Forelimb muscle (tissue), 1 donor: ENCODE results near the gene PRKRIP1. TPM values are rescaled to one million over a fixed set of nuclear protein-coding genes. Genes with fewer than 3 reads are reported as not detected.
"Not testable (repeated sequence)": the region's sequence is repeated elsewhere in the genome, so short reads cannot be mapped to it uniquely, and the experiment has no call there.

ENCODE experiments used
- DNase-seq: peaks from one replicate; pipeline ENCODE4 v3.0.0-alpha.2; 2013; ENCODE audit warnings: low read depth
- polyA plus RNA-seq: library from polyadenylated mRNA; unstranded; fragments of 120-200 nt; gene quantifications from one replicate; pipeline ENCODE4 v1.2.1, GENCODE V29; 2013; ENCODE audit not compliant: insufficient read length

The PRKRIP1 gene
- polyA plus RNA-seq, 1 donor: 27.4 TPM

GRCh38 chr7:102431617-102432298, 35.6 kb downstream of the PRKRIP1 start:
- DNase-seq: no peak

DNA sequence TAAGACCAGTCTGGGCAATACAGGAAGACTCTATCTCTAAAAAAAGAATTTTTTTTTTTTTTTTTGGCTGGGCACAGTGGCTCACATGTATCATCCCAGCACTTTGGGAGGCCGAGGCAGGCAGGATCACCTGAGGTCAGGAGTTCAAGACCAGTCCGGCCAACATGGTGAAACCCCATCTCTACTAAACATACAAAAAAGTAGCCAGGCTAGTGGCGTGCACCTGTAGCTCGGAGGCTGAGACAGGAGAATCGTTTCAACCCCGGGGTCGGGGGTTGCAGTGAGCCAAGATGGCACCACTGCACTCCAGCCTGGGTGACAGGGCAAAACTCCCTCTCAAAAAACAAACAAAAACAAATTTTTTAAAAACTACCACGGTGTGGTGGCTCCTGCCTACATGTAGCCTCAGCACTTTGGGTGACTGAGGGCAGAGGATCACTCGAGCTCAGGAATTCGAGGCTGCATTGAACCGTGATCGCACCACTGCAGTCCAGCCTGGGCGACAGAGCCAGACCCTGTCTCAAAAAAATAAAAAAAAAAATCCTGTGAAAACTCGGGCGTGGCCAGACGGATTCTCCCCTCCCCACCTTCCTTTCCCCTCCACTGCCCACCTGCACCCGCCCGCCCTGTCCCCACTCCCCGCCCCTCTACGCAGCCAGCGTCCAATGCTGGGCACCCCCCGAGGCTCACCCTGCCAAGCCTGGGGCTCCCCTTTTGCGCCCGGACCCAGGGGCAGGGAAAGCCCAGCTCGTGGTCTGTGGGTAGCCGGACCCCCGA, 36.5 kb downstream of the PRKRIP1 start:
- DNase-seq: no peak

DNA sequence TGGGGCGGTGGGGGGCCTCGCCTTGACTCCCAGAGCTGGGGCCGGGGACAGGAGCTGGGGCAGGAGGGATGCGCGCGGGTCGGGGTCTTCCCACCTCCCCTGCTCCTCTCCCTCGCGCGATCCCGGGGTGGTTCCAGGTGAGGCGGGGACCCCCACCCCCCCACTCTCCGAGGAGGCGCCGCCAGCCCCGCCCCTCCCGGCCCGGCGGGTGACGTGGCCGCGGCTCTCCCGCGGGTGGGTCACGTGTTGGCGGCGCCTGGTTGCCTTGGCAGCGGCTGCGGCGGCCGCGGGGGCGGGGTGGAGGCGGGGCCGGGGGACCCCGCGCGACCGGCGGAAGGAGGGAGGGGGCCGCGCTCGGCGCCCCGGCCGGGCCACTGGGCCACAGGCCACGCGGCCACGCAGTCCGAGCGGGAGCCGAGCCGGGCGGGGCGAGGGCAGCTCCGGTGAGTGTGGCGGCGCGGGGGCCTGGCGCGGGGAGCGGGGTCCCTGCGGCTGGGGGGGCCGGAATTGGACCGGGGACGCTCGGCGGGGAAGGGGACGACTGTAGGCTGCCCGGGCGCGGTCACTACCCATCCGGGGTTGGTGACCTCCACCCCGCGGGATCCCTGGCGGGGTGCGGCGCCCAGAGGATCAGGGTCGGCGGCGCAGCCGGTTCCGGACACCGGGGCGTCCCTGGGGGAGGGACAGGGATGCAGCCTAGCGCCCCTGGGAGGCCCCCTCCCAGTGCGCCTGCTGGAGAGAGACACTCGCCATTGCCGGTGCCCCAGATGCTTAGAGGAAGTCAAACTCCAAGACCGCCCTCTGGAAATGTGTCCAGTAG, 37.3 kb downstream of the PRKRIP1 start, which contains the start of gene ORAI2:
Gene ORAI2, plus strand, starts transcription at position 357 of the 820 bp plus-strand sequence. CDS start 5,382 bp downstream, outside the sequence.
- DNase-seq: no peak

- DNase-seq: no peak
Measured at GRCh38 chr7:102434039-102434486, 37.9 kb downstream of the PRKRIP1 start.

- DNase-seq: no peak
Measured at GRCh38 chr7:102436118-102436517, 40.0 kb downstream of the PRKRIP1 start.

DNA sequence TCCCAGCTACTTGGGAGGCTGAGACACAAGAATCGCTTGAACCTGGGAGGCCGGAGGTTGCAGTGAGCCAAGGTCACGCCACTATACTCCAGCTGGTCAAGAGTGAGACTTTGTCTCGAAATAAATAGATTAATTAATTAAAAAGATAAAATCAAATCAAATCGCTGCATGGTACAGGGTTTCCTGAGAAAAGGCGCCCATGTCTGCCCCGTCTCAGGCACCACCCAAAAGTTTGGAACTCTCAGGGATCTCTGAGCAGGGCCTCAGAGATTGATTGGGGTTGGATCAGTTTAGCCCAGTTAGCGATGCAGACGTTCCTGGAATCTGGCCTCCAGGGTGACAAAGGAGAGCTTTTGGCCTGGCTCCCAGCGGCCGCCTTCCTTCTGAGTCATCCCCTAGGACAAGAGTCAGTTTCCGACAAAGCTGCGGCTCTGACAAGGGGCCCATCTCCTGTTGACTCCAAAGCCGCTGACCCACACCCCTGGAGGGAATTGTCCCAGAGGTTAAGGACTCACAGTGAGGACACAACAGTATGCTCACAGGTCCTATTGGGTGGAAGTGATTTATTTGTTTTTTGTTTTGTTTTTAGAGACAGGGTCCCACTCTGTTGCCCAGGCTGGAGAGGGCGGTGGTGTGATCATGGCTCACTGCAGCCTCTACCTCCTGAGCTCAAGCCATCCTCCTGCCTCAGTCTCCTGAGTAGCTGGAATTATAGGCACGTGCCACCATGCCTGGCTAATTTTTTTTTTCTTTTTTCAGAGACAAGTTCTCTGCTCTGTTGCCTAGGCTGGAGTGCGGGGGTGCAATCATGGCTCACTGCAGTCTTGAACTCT, 44.0 kb downstream of the PRKRIP1 start:
- no peak for DNase-seq

DNA sequence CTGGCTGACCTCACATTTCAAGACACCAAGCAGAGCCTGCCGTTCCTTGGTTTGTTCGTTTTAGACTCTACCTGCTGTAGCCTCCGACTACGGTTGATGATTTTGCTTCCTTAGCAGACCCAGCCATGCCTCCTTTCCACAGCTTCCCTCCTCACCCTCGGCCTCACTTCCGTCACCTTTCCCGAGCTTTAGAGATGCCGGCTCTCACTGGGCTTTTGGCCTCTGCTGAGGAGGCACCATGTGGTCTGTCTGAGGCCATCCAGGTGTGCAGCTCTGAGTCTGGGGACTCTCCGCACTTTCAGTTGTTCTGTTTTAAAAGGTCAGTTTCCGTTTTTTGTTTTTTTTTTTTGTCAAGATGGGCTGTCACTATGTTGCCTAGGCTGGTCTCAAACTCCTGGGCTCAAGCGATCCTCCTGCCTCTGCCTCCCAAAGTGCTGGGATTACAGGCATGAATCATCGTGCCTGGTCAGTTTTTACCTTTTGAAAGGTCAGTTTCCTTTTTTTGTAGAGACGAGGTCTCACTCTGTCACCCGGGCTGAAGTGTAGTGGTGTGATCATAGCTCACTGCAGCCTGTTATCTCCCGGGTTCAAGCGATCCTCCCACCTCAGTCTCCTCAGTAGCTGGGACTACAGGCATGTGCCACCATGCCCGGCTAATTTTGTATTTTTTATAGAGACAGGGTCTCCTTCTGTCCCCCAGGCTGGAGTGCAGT, 49.0 kb downstream of the PRKRIP1 start:
- DNase-seq: no peak

GRCh38 chr7:102445674-102446071, 49.5 kb downstream of the PRKRIP1 start:
- no peak for DNase-seq

GRCh38 chr7:102446387-102447156, 50.4 kb downstream of the PRKRIP1 start:
- DNase-seq: no peak

DNA sequence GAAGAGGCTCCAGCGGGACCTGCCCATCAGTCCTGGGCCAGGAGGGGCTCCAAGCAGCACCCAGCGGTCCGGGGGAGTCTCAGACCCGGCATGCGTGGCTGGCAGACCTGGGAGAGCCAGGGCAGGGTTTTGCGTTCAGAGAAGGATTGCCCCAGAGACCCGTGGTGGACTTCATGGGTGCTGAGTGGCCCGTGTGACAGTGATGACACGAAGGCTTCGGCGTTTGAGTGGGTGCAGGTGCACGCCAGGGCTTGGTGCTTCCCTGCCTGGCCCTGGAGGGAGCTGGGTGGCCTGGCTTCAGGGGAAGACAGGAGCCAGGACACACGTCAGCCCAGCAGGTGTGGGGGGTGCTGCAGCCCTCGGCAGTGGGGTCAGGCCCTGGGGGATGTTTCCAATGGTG, 51.1 kb downstream of the PRKRIP1 start:
- DNase-seq: no peak

DNA sequence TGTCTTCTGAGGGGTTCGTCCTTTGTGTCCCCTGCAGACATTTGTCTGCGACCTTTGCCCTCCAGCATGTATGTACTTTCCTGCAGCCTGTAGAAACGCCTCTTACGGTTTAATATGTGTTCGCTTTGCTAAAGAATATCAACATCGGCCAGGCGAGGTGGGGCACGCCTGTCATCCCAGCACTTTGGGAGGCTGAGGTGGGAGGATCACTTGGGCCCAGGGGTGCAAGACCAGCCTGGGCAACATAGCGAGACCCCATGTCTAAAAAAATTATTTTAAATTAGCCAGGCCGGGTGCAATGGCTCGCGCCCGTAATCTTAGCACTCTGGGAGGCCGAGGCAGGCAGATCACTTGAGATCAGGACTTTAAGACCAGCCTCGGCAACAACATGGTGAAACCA, 53.0 kb downstream of the PRKRIP1 start:
- DNase-seq: no peak

- DNase-seq: no peak
Measured at GRCh38 chr7:102450242-102450641, 54.1 kb downstream of the PRKRIP1 start.

DNA sequence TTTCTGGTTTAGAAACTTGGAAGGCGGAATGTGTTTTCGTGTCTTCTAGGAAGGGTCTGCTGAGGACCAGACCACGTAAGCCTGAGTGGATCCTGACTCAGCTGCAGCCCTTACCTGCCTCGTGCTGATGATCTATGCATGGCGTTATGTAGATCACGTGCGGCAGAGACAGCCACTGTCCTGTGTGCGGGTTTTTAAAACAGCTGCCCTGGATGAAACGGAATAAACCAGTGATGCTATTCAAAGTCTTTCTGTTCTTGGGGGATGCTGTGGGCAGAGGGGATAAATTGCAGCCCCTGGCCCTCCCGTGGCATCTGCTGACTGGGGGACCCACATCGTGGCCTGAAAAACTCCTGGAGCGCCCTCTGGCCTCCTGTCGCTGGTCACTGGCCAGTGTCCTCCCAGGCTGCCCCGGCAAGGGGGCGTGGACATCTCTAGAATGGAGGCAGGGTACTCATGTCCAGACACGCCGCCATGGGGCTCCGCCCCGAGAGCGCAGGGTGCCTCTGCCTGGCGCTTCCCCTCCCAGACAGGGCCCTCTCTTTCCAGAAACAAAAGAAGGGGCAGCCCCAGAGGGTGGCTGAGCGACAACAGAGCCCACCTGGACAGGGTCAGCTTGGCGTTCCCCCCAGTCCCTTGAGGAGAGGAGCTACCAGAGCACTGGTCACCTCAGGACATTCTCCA, 55.4 kb downstream of the PRKRIP1 start:
- DNase-seq: no peak

DNA sequence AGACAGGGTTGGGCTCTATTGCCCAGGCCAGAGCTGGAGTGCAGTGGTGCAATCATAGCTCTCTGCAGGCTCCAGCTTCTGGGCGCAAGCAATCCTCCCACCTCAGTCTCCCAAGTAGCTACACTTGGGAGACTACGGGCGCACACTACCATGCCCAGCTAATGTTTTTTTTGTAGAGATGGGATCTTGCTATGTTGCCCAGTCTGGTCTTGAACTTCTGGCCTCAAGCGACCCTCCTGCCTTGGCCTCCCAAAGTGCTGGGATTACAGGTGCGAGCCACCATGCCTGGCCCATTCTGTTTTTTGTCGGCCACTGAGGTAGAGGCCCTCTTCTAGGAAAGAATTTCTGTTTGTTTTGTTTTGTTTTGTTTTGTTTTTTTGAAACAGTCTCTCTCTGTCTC, 56.3 kb downstream of the PRKRIP1 start:
- no peak for DNase-seq

- no peak for DNase-seq
Measured at GRCh38 chr7:102453319-102453718, 57.2 kb downstream of the PRKRIP1 start.

GRCh38 chr7:102454468-102454867, 58.3 kb downstream of the PRKRIP1 start:
- DNase-seq: no peak

GRCh38 chr7:102454932-102455331, 58.8 kb downstream of the PRKRIP1 start:
- DNase-seq: not testable (repeated sequence)

DNA sequence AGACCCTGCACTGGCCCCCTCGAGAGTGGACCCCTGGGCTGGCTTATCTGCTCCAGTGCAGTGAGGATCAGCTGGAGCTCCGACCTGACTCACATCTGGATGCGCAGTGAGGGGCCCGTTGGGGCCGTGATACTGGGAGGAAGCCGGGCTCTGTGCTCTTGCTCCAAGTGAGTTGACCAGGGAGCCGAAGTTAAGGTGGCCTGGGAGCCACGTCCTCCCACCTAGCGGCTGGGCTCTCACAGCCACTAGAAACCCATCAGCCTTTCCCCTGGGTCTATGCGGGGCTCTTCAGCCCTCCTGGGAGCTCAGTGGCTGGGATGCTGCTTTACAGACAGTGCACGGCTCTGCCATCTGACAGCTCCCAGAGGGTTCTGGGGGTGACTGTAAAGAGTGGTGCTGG, 59.4 kb downstream of the PRKRIP1 start:
- DNase-seq: no peak

GRCh38 chr7:102456327-102456726, 60.2 kb downstream of the PRKRIP1 start:
- no peak for DNase-seq
